K562 (cell line): ENCODE results near the gene LIPT2. TPM values are rescaled to one million over a fixed set of nuclear protein-coding genes. Genes with fewer than 3 reads are reported as not detected.
A peak's percentile ranks its signal among the peaks of the same experiment; 100 is the strongest.

Source experiments
- DDX20 ChIP-seq: fragments of 450-650 bp; IDR thresholded peaks from 2 replicates; pipeline ENCODE4 v1.6.1; 2016; ENCODE audit warnings: missing genetic modification characterization, low read depth, mild to moderate bottlenecking, missing compliant biosample characterization, moderate library complexity
- E2F8 ChIP-seq: fragments of 450-650 bp; IDR thresholded peaks from 2 replicates; pipeline ENCODE4 v1.7.1; 2018; ENCODE audit warnings: mild to moderate bottlenecking, low read depth; ENCODE audit not compliant: partially characterized antibody
- REST ChIP-seq, 2 experiments: fragments of 450-650 bp; formaldehyde crosslinking in 1 of 2; IDR thresholded peaks; 2 replicates each; pipeline versions ENCODE4 v1.4.0 to v1.6.1; 2014 to 2020; ENCODE audit warnings: mild to moderate bottlenecking in 2 of 2, borderline replicate concordance in 1 of 2, low read depth in 1 of 2
- polyA plus RNA-seq, 8 experiments: library from polyadenylated mRNA; depleted of rRNA in 4 of 8; stranded (reverse) in 5 of 8; unstranded in 3 of 8; fragments of >200 nt; fragmentation: Nextera tagmentation in 2 of 8; fragmentation: Illumina TruSeq in 1 of 8; extraction: Ambion mirVana in 2 of 8; extraction: Trizol in 1 of 8; gene quantifications; 2 replicates each; pipeline versions ENCODE4 v1.2.1 to v1.2.3, GENCODE V29; 2011 to 2014; ENCODE audit warnings: inconsistent platforms in 1 of 8, missing spikeins in 1 of 8
- total RNA-seq, 7 experiments: library from RNA; depleted of rRNA in 6 of 7; stranded (reverse); fragments of >200 nt in 6 of 7; fragmentation: Illumina TruSeq in 2 of 7; extraction: Trizol in 2 of 7; gene quantifications; 2 replicates each; pipeline versions ENCODE4 v1.2.1 to v1.2.3, GENCODE V29; 2011 to 2021; ENCODE audit warnings: low replicate concordance in 1 of 7

Gene LIPT2
- total and polyA plus RNA-seq, 9 of the 15 experiments (the other 6 are each of a cell fraction or from before 2014, with no cell fraction given), result 1.00 to 5.2 (median 3.5) TPM

DNA sequence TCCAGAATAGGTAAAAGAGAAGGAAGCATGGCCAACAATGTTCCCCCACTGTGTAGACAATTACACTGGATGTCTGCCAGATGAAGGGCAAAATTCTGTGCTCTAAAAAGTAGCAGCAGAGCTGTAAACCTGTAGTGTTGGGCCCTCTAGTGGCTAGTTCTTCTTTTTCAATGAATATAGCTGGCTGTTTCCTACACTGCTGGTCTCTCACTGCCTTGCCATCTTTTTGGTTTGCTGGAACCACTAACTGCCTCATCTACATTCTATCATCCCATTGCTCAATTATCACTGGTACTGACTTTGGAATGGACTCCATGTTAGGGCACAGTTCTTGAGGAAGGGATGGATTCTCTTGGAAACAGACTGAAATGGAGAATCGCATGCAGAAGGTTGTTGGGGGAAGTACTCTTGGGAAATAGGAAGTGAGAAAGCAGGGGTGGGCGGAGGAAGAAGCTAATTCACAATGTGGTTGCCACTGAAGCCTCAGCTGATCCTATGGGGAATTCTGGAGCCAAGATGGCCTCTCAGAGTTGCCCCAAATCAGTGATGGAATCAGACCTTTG is 44.1 kb downstream of the LIPT2 start (continued):
- TF ChIP-seq DDX20 (tag) (no peak), E2F8 (no peak), REST (IDR thresholded peaks at IDR 0.05; ENCODE audit: borderline replicate concordance) (peak; percentile 84), REST (CRISPR knock-in tag; IDR thresholded peaks at IDR 0.05; ENCODE audit: low read depth) (no peak)
